Stimulated activated CD8-positive, alpha-beta memory T cell treated with anti-CD3 and anti-CD28 coated beads, Interleukin-15, amount 100 ng/mL, for 4 hours (primary cell): ENCODE data around the gene NPAS3.

ENCODE experiments used
- DNase-seq, 2 donors: peaks; one replicate each; pipeline ENCODE4 v3.0.0-alpha.2; 2020; ENCODE audit warnings: low read depth in 2 of 2

The NPAS3 gene

GRCh38 chr14:33165926-33166289, 227.2 kb downstream of the NPAS3 start:
- no peak for DNase-seq

GRCh38 chr14:33175951-33176350, 237.3 kb downstream of the NPAS3 start:
- no peak for DNase-seq

- no peak for DNase-seq
Measured at GRCh38 chr14:33184587-33184986, 245.9 kb downstream of the NPAS3 start.

- no peak for DNase-seq
Measured at GRCh38 chr14:33186656-33187055, 248.0 kb downstream of the NPAS3 start.

GRCh38 chr14:33188880-33189279, 250.2 kb downstream of the NPAS3 start:
- DNase-seq, result no peak

GRCh38 chr14:33191855-33192254, 253.2 kb downstream of the NPAS3 start:
- DNase-seq, result no peak

- no peak for DNase-seq
Measured at GRCh38 chr14:33194551-33194950, 255.9 kb downstream of the NPAS3 start.

GRCh38 chr14:33198684-33199083, 260.0 kb downstream of the NPAS3 start:
- no peak for DNase-seq

GRCh38 chr14:33201116-33201515, 262.4 kb downstream of the NPAS3 start:
- no peak for DNase-seq

GRCh38 chr14:33206981-33207380, 268.3 kb downstream of the NPAS3 start:
- no peak for DNase-seq

GRCh38 chr14:33207467-33208017, 268.9 kb downstream of the NPAS3 start:
- DNase-seq, result no peak

GRCh38 chr14:33210311-33210710, 271.6 kb downstream of the NPAS3 start:
- no peak for DNase-seq

- no peak for DNase-seq
Measured at GRCh38 chr14:33218026-33218425, 279.3 kb downstream of the NPAS3 start.

GRCh38 chr14:33219957-33220356, 281.3 kb downstream of the NPAS3 start:
- DNase-seq, result no peak

GRCh38 chr14:33229269-33229929, 290.7 kb downstream of the NPAS3 start:
- no peak for DNase-seq

- DNase-seq, result no peak
Measured at GRCh38 chr14:33230021-33230420, 291.3 kb downstream of the NPAS3 start.

GRCh38 chr14:33232031-33232430, 293.4 kb downstream of the NPAS3 start:
- DNase-seq, result no peak

GRCh38 chr14:33237115-33237740, 298.5 kb downstream of the NPAS3 start:
- no peak for DNase-seq

- no peak for DNase-seq
Measured at GRCh38 chr14:33239465-33239864, 300.8 kb downstream of the NPAS3 start.

GRCh38 chr14:33240466-33240865, 301.8 kb downstream of the NPAS3 start:
- DNase-seq, result no peak

GRCh38 chr14:33241331-33241730, 302.7 kb downstream of the NPAS3 start:
- no peak for DNase-seq

- no peak for DNase-seq
Measured at GRCh38 chr14:33249233-33249820, 310.6 kb downstream of the NPAS3 start.

GRCh38 chr14:33250963-33251362, 312.3 kb downstream of the NPAS3 start:
- no peak for DNase-seq
